AG09309 (cell line): ENCODE measurements around the gene THBS2.
"Not testable (repeated sequence)": the region's sequence is repeated elsewhere in the genome, so short reads cannot be mapped to it uniquely, and the experiment has no call there.

Source experiments
- DNase-seq: peaks from one replicate; pipeline ENCODE4 v3.0.0-alpha.2; 2010; ENCODE audit warnings: low read depth
- H3K4me3 ChIP-seq: 2 replicates; pipeline ENCODE4 v1.5.1; 2011; ENCODE audit warnings: mild to moderate bottlenecking, low read depth, low read length, moderate library complexity; ENCODE audit not compliant: control insufficient read depth
- CTCF ChIP-seq: IDR thresholded peaks from 2 replicates; pipeline ENCODE4 v1.5.1; 2011; ENCODE audit warnings: mild to moderate bottlenecking, low read depth, low read length, inconsistent platforms; ENCODE audit not compliant: insufficient read depth, control insufficient read depth; ENCODE audit errors: missing control alignments

The THBS2 gene

GRCh38 chr6:169253337-169254238 is at the start of gene THBS2:
Gene THBS2 (minus strand): TSS chr6:169253846. CDS start chr6:169250784, 3,062 bp downstream.
- peak; percentile 99 for DNase-seq
- H3K4me3 ChIP-seq: peak within 1 kb of the TSS; percentile 68

GRCh38 chr6:169302716-169303115 is 49.1 kb upstream of the THBS2 start:
- no peak for DNase-seq
- H3K4me3 ChIP-seq: no peak overlapping the region
- TF ChIP-seq CTCF: no peak

More at GRCh38 chr6:169253337-169254238, at the start of gene THBS2:
- TF ChIP-seq CTCF: no peak

GRCh38 chr6:169302255-169302654 is 48.6 kb upstream of the THBS2 start:
- DNase-seq: no peak
- no peak for TF ChIP-seq CTCF
- H3K4me3 ChIP-seq: no peak overlapping the region

GRCh38 chr6:169300916-169301315 is 47.3 kb upstream of the THBS2 start:
- no peak for TF ChIP-seq CTCF
- no peak for DNase-seq
- no peak overlapping the region for H3K4me3 ChIP-seq

- not testable (repeated sequence) for DNase-seq, H3K4me3 ChIP-seq
Observed at GRCh38 chr6:169298626-169299025, 45.0 kb upstream of the THBS2 start.

GRCh38 chr6:169296622-169297021 is 43.0 kb upstream of the THBS2 start:
- DNase-seq: no peak
- TF ChIP-seq CTCF: no peak
- no peak overlapping the region for H3K4me3 ChIP-seq

- no peak overlapping the region for H3K4me3 ChIP-seq
- no peak for TF ChIP-seq CTCF
- no peak for DNase-seq
Observed at GRCh38 chr6:169296170-169296569, 42.5 kb upstream of the THBS2 start.
